HG03439 (cell line): ENCODE measurements around the gene TBXAS1.
A peak's percentile ranks its signal among the peaks of the same experiment; 100 is the strongest.
"Not testable (repeated sequence)": the region's sequence is repeated elsewhere in the genome, so short reads cannot be mapped to it uniquely, and the experiment has no call there.

Experiments
- ATAC-seq: cut with Tn5 transposase; IDR thresholded peaks from one replicate; pipeline ENCODE4 v1.9.1; 2021; ENCODE audit warnings: mild to moderate bottlenecking, moderate library complexity; ENCODE audit not compliant: unreplicated experiment

Gene TBXAS1

GRCh38 chr7:139913021-139913844 is 84.2 kb downstream of the TBXAS1 start:
- ATAC-seq, result no peak

- ATAC-seq, result no peak
Measured at GRCh38 chr7:139913845-139914135, 84.7 kb downstream of the TBXAS1 start.

- ATAC-seq, result no peak
Measured at GRCh38 chr7:139914306-139915267, 85.5 kb downstream of the TBXAS1 start.

GRCh38 chr7:139915268-139915863 is 86.3 kb downstream of the TBXAS1 start:
- ATAC-seq, result no peak

- peak; percentile 89 for ATAC-seq
Measured at GRCh38 chr7:139915864-139916716, 87.0 kb downstream of the TBXAS1 start.

GRCh38 chr7:139916717-139917395 is 87.8 kb downstream of the TBXAS1 start:
- ATAC-seq, result peak; percentile 68

GRCh38 chr7:139917851-139918250 is 88.8 kb downstream of the TBXAS1 start:
- no peak for ATAC-seq

DNA sequence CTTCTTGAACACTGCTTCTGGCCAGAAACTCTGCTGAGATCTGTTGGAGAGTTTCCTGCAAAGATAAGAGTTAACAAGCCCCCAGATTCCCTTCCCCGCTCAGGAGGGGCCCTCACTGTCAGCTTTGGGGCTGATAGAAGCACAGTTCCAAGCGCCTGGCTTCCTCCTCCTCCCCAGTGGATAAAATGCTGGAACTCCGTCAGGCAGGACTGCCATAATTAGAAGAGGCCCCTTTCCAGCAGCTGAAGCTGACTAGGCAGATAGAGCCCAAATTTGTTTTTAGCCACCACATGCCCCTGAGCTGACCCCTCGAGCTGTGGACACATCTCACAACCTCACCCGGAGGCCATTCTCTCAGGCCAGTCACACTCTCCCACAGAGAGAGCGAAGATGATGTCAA is 89.4 kb downstream of the TBXAS1 start:
- no peak for ATAC-seq

DNA sequence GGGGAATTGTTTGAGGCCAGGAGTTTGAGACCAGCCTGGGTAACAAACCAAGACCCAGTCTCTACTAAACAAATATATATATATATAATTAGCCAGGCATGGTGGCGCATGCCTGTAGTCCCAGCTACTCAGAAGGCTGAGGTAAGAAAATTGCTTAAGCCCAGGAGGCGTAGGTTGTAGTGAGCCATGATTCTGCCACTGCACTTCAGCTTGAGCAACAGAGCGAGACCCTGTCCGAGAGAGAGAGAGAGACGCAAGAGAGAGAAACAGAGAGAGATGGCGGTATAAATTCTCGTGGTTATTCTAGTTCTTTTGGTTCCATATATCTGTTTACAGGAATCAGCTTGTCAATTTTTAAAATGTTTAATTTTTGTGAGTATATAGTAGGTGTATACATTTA is 94.0 kb downstream of the TBXAS1 start:
- no peak for ATAC-seq

DNA sequence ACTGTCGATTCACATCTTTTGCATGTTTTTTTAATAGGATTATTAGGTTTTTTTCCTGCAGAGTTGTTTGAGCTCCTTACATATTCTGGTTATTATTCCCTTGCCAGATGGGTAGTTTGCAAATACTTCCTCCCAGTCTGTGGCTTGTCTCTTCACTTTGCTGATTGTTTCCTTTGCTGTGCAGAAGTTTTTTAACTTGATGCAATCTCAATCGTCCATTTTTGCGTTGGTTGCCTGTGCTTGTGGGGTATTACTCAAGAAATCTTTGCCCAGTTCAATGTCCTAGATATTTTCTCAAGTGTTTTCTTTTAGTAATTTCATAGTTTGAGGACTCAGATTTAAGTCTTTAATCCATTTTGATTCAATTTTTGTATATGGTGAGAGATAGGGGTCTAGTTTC is 95.4 kb downstream of the TBXAS1 start:
- ATAC-seq, result no peak

- not testable (repeated sequence) for ATAC-seq
Measured at GRCh38 chr7:139929221-139929620, 100.2 kb downstream of the TBXAS1 start.

- no peak for ATAC-seq
Measured at GRCh38 chr7:139930286-139930965, 101.4 kb downstream of the TBXAS1 start.

DNA sequence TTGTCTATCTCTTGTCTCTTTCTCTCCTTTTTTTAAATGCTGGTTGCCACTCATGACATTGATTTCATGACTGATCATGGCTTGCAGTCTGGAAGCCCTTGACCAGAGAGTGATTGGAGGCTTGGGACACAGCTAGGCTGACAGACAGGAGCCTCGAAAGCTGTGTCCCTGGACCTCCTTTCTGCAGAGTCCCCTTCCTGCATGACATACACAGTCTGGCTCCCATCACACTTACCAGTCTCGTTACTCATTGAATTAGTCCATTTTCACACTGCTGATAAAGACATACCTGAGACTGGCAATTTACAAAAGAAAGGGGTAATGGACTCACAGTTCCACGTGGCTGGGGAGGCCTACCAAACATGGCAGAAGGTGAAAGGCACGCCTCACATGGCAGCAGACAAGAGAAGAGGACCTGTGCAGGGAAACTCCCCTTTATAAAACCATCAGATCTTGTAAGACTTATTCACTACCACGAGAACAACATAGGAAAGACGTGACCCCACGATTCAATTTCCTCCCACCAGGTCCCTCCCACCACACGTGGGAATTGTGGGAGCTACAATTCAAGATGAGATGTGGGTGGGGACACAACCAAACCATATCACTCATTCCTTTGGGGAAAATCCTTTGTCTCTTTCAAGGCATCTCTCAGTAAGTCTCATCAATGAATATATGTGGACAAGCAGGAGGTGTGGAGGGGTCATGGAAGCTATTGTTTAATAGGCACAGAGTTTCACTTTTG is 102.3 kb downstream of the TBXAS1 start:
- ATAC-seq, result no peak

DNA sequence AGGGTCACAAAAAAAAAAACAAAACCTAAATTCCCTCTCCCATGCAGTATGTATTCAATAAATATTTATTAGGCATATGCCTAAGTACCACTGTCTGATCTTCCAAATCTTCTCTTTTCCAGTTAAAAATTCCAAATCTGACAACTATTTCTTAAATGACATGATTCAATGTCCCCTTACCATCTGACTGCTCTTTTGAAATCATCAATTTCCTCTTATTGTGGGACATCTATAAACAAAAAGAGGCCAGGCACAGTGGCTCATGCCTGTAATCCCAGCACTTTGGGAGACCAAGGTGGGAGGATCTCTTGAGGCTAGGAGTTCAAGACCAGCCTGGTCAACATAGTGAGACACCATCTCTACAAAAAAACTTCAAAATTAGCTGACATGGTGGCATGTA is 103.5 kb downstream of the TBXAS1 start:
- no peak for ATAC-seq

- ATAC-seq, result no peak
Measured at GRCh38 chr7:139936760-139937310, 107.8 kb downstream of the TBXAS1 start.

GRCh38 chr7:139937715-139938114 is 108.7 kb downstream of the TBXAS1 start:
- ATAC-seq, result no peak

- no peak for ATAC-seq
Measured at GRCh38 chr7:139940866-139941265, 111.8 kb downstream of the TBXAS1 start.

DNA sequence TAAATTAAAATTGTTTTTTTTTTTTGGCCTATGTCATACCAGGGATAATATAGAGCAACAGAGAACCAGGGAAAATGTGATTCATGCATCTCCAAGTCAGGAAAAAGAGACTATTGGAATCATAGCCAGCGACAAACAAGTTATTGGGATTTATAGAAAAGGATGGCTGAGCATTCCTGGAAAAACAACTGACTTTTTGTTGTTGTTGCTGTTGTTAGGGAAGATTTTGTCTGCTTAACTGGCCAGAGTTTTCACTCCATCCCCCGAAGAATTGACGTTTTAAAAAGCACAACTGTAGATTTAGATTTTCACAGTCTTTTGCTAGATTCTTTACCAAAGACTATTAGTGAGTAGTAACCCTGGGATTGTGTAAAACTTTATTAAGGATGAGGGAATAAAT is 112.4 kb downstream of the TBXAS1 start:
- no peak for ATAC-seq

- ATAC-seq, result no peak
Measured at GRCh38 chr7:139941866-139942265, 112.8 kb downstream of the TBXAS1 start.
